Testis (tissue), 3 donors: Measurements from ENCODE around the gene ADAM30. TPM values are rescaled to one million over a fixed set of nuclear protein-coding genes. Genes with fewer than 3 reads are reported as not detected.

ENCODE experiments used
- DNase-seq: peaks from one replicate; pipeline ENCODE4 v3.0.0-alpha.2; 2019
- H3K27ac ChIP-seq, 2 donors: fragments of 200-600 bp; sonication (generic); one replicate each; pipeline ENCODE4 v1.5.1; 2019
- H3K27me3 ChIP-seq: fragments of 200-600 bp; sonication (generic); one replicate; pipeline ENCODE4 v1.5.1; 2019
- H3K36me3 ChIP-seq: fragments of 200-600 bp; sonication (generic); one replicate; pipeline ENCODE4 v1.5.1; 2017; ENCODE audit warnings: low read depth; ENCODE audit errors: missing control alignments
- H3K4me1 ChIP-seq: fragments of 200-600 bp; sonication (generic); one replicate; pipeline ENCODE4 v1.5.1; 2019
- H3K4me3 ChIP-seq, 2 donors: fragments of 200-600 bp; sonication (generic); one replicate each; pipeline ENCODE4 v1.5.1; 2017 to 2019
- H3K9me3 ChIP-seq: fragments of 200-600 bp; sonication (generic); one replicate; pipeline ENCODE4 v1.5.1; 2017
- POLR2A ChIP-seq: fragments of 450-650 bp; IDR thresholded peaks from one replicate; pipeline ENCODE4 v1.6.1; 2017; ENCODE audit warnings: antibody characterized with exemption, mild to moderate bottlenecking, moderate library complexity
- WGBS, 2 donors: methylation state at CpG; one replicate each; pipeline ENCODE4 v1.1.5; 2018; 5-methylcytosine and 5-hydroxymethylcytosine counted together
- intact Hi-C: fragments of 100-400 bp; cut with DNase I; formaldehyde crosslinking; loops from one replicate; pipeline ENCODE4 v1.15.1; 2023; ENCODE audit warnings: low total_unique reads
- polyA plus RNA-seq: library from polyadenylated mRNA; stranded (reverse); fragments of 350-450 nt; fragmentation: Illumina TruSeq; extraction: RNeasy Lipid Tissue Mini Kit (QIAGEN cat#74804); gene quantifications from one replicate; pipeline ENCODE4 v1.2.3, GENCODE V29; 2014; ENCODE audit warnings: low read depth, low replicate concordance; ENCODE audit not compliant: insufficient read depth
- total RNA-seq, 2 donors: library from RNA; depleted of rRNA; stranded (reverse); fragments of >200 nt; gene quantifications; one replicate each; pipeline ENCODE4 v1.2.3, GENCODE V29; 2016
- TF ChIP-seq, protein P1 (sequence below), 3 experiments: fragments of 450-650 bp in 2 of 3; fragments of 200-600 bp in 1 of 3; sonication (generic) in 1 of 3; IDR thresholded peaks; one replicate each; pipeline ENCODE4 v1.5.1; 2016 to 2019; ENCODE audit warnings: antibody characterized with exemption in 3 of 3, mild to moderate bottlenecking in 2 of 3, moderate library complexity in 1 of 3

The ADAM30 gene
- total and polyA plus RNA-seq, 3 donors from 2014 or later, result 9.5 to 52.6 (median 13.1) TPM

DNA sequence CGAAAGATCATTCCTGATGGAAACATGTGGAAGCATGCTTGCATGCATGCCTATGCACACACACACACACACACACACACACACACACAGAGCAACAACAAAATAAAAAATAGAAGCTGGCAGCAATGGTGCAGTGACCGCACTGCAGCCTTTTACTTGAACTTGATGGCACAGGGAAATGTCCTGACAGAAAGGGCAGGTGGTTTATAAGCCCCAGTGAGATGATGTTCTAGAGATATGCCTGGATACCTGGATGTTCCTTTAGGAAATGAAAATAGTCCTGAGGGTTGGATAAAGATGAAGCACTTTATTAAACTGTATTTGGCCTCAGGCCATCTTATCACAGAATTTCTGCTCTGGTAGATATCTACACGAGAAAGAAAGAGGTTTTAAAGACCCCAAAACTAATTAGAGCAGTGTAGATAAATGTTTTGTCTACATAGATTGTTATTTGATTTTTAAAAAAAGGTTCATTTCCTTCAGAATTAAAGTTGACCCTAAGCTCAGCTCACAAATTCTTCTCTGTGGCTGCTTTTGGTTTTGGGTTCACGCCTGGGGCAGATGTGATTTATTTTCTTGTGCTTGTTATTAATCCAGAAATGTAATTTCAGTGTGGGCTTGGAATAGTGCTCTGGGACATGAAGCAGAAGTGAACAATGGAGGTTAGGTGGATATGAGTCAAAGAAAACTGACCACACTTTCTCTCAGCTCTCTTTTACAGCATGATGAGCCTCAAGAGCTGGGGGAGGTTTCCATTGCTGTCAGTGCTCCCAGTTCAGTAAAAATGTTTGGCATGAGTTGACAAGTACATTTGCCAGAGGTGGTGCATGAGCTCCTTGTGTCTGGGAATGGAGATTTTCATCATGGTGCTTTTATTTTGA is 22.9 kb downstream of the ADAM30 start:
- intact Hi-C loops, result no loop called here
- no peak for TF ChIP-seq POLR2A
- TF ChIP-seq, protein P1, sequence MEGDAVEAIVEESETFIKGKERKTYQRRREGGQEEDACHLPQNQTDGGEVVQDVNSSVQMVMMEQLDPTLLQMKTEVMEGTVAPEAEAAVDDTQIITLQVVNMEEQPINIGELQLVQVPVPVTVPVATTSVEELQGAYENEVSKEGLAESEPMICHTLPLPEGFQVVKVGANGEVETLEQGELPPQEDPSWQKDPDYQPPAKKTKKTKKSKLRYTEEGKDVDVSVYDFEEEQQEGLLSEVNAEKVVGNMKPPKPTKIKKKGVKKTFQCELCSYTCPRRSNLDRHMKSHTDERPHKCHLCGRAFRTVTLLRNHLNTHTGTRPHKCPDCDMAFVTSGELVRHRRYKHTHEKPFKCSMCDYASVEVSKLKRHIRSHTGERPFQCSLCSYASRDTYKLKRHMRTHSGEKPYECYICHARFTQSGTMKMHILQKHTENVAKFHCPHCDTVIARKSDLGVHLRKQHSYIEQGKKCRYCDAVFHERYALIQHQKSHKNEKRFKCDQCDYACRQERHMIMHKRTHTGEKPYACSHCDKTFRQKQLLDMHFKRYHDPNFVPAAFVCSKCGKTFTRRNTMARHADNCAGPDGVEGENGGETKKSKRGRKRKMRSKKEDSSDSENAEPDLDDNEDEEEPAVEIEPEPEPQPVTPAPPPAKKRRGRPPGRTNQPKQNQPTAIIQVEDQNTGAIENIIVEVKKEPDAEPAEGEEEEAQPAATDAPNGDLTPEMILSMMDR (IDR thresholded peaks at IDR 0.05), result no peak
- DNase-seq, result peak; percentile 66
- Histone ChIP-seq H3K36me3 (no peaks in the 10 kb centered on the region), H3K4me3 (no peak overlapping the region), H3K4me1 (no peaks in the 10 kb centered on the region), H3K9me3 (no peaks in the 10 kb centered on the region), H3K27me3 (no peaks in the 10 kb centered on the region), H3K27ac (no peak overlapping the region)
- 57 to 64% methylated on average over 4 of the region's 4 CpGs for WGBS, 2 donors

DNA sequence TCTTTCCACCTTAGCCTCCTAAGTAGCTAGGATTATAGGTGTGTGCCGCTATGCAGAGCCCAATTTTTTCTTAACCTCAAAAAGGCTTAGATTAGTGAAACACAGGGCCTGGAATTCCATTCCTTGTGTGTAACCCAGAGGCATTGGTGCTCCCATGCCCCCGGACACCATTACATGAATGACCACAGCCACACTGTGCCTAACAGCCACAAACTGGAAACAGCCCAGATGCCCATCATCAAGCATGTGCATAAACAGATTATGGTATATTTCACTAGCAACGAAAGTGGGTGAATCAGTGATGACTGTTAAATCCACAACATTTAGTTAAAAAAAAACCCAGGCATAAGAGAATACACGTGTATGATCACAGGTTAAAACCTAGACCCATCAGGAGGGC is 24.4 kb downstream of the ADAM30 start:
- no peaks in the 10 kb centered on the region for H3K9me3 ChIP-seq
- H3K27ac ChIP-seq, result no peak overlapping the region
- no peaks in the 10 kb centered on the region for H3K36me3 ChIP-seq
- DNase-seq, result no peak
- TF ChIP-seq, protein P1 (IDR thresholded peaks at IDR 0.05), result no peak
- TF ChIP-seq POLR2A, result no peak
- H3K4me1 ChIP-seq, result no peaks in the 10 kb centered on the region
- intact Hi-C loops, result no loop called here
- no peak overlapping the region for H3K4me3 ChIP-seq
- no peaks in the 10 kb centered on the region for H3K27me3 ChIP-seq
- 65 to 72% methylated on average over 4 of the region's 4 CpGs for WGBS, 2 donors

DNA sequence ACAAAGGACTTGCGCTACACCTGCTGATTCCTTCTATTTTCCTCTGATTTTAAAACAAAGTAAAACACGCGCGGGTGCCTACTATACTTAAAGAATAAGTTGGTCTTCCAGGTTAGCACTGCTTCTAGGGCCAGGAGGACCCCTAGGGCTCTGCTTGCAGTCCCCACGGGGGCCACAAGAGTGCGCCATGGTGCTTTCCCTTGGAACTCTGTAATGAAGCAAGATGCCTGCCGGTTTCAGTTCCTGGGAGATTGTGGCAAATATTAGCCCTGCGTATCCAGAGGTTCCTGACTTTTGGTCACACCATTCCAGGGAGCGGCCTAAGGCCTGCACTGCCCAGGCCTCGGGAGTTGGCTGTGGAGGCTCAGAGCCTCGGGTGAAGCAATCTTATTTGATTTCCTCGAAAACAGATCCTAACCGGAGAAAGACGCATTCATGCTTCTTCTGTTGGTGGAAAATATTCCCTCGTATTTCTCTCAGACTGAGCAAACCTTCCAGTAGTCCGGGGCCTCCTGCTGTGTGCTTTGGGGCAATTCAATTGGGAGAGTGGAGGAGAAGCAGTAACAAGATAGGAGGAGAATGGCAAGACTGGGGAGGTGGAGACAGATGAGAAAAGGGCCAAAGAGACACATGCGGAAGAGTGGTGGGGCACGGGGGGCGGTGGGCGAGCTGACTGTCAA is 25.3 kb downstream of the ADAM30 start:
- Histone ChIP-seq H3K27ac (peak overlapping the region in 1 of 2 donors; percentile 60), H3K4me1 (no peaks in the 10 kb centered on the region), H3K9me3 (no peaks in the 10 kb centered on the region), H3K27me3 (no peaks in the 10 kb centered on the region), H3K36me3 (no peaks in the 10 kb centered on the region), H3K4me3 (peak overlapping the region; percentile 3 to 49)
- peak; percentile 92 for DNase-seq
- WGBS, 2 donors, result 30 to 34% methylated on average over 17 to 20 of the region's 20 CpGs
- intact Hi-C loops, result no loop called here
- TF ChIP-seq, protein P1 (IDR thresholded peaks at IDR 0.05), result peak; percentile 81 to 93 (median 85)
- TF ChIP-seq POLR2A, result no peak

DNA sequence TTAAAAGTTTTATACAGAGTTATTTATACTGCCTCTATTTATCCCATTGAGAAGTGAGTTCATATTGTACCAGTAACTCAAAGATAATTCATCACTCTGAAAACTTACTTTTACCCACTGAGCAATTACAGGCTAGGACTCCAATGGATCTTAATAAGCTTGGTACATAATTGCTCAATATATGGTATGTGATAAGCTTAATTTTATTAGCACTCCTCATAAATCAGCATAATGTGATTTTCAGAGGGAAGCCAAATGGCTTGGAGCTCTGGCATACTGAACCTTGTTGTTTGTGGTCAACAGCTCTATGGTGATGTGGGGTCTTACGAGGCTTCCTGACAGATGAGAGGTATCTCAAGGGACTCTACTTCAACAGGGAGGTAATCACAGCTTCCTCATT is 26.3 kb downstream of the ADAM30 start:
- H3K27me3 ChIP-seq, result no peaks in the 10 kb centered on the region
- intact Hi-C loops, result no loop called here
- no peak for DNase-seq
- H3K27ac ChIP-seq, result no peak overlapping the region
- no peaks in the 10 kb centered on the region for H3K36me3 ChIP-seq
- H3K9me3 ChIP-seq, result no peaks in the 10 kb centered on the region
- no peaks in the 10 kb centered on the region for H3K4me1 ChIP-seq
- no peak overlapping the region for H3K4me3 ChIP-seq
- TF ChIP-seq POLR2A, result no peak
- TF ChIP-seq, protein P1 (IDR thresholded peaks at IDR 0.05), result no peak
- WGBS, 2 donors, result 75 to 92% methylated on average over 1 of the region's 1 CpG
